ENCODE data around the gene MRPL30. TPM values are rescaled to one million over a fixed set of nuclear protein-coding genes. Genes with fewer than 3 reads are reported as not detected.
A peak's percentile ranks its signal among the peaks of the same experiment; 100 is the strongest.

MRPL30 gene
- total RNA-seq, 5 donors from 2014 or later (not counting 1 experiment from before 2014, with no cell fraction given) = 12.7 to 20.5 (median 17.9) TPM

- Histone ChIP-seq H3K4me3 (ENCODE audit: control insufficient read depth in 1 of 2, extremely low read depth in 1 of 2, low read length in 1 of 2) (peak within 1 kb of the TSS; percentile 92 to 98), H3K4me1 (ENCODE audit: control insufficient read depth in 1 of 2, extremely low read depth in 1 of 2, insufficient read depth in 2 of 2, low read length in 2 of 2) (peaks cover 11 to 14% of the 10 kb centered on the region in 2 experiments), H3K27me3 (replicated peaks in 1 of 2; ENCODE audit: control insufficient read depth in 2 of 2, extremely low read depth in 1 of 2, insufficient read depth in 2 of 2, low read length in 1 of 2) (no peaks in the 10 kb centered on the region), H3K36me3 (ENCODE audit: control insufficient read depth in 2 of 2, extremely low read depth in 1 of 2, insufficient read depth in 1 of 2, low read length in 1 of 2) (no peaks in the 10 kb centered on the region), H3K27ac (ENCODE audit: low read length) (peak within 1 kb of the TSS; percentile 95), H3K9me3 (no peaks in the 10 kb centered on the region)
- CTCF ChIA-PET = interaction anchor here in 1 of 2 donors (0.5 to 2.3 kb wide), 7 partner anchors 14 to 1436 kb away, joined by 3 to 13 read pairs (median 4); partner anchors contain the start of genes EIF5B, LIPT1, MITD1 and MRPL30
- DNase-seq = peak; percentile 90 to 98 (median 94)
- Mint-ChIP-seq H3K27ac (peak within 1 kb of the TSS; percentile 95 to 97), H3K27me3 (no peaks in the 10 kb centered on the region), H3K9me3 (no peaks in the 10 kb centered on the region), H3K4me3 (peak within 1 kb of the TSS; percentile 87 to 95 (median 94)), H3K36me3 (peaks cover 13% of the 10 kb centered on the region), H3K4me1 (peaks cover 10 to 24% (median 19%) of the 10 kb centered on the region in 3 donors)
- ATAC-seq (replicated peaks in 1 of 4) = peak; percentile 88 to 92 (median 89)
- WGBS (ENCODE audit: insufficient coverage) = under 1% methylated on average over 76 of the region's 84 CpGs
- POLR2A ChIA-PET = interaction anchor here (0.6 to 1.4 kb wide), 9 partner anchors 9 to 349 kb away, joined by 3 to 14 read pairs (median 3); partner anchors contain the start of gene REV1 (in 1 of the 2)
Measured at GRCh38 chr2:99141110-99142108, 39.6 kb upstream of the MRPL30 start, which contains the start of gene C2orf15. Gene C2orf15, plus strand, starts transcription at chr2:99141707. Its CDS starts 8,852 bp downstream, at chr2:99150559.

- Histone ChIP-seq H3K4me1 (ENCODE audit: control insufficient read depth in 1 of 2, extremely low read depth in 1 of 2, insufficient read depth in 2 of 2, low read length in 2 of 2) (peaks cover 7 to 13% of the 10 kb centered on the region in 2 experiments), H3K36me3 (ENCODE audit: control insufficient read depth in 2 of 2, extremely low read depth in 1 of 2, insufficient read depth in 1 of 2, low read length in 1 of 2) (no peaks in the 10 kb centered on the region), H3K27me3 (replicated peaks in 1 of 2; ENCODE audit: control insufficient read depth in 2 of 2, extremely low read depth in 1 of 2, insufficient read depth in 2 of 2, low read length in 1 of 2) (no peaks in the 10 kb centered on the region), H3K4me3 (ENCODE audit: control insufficient read depth in 1 of 2, extremely low read depth in 1 of 2, low read length in 1 of 2) (no peak overlapping the region), H3K9me3 (no peaks in the 10 kb centered on the region), H3K27ac (ENCODE audit: low read length) (no peak overlapping the region)
- no CpG with 5 or more reads among the region's 1 CpG for WGBS (ENCODE audit: insufficient coverage)
- ATAC-seq (replicated peaks in 1 of 4) (no peak), DNase-seq (no peak)
- H3K36me3 Mint-ChIP-seq = peaks cover 13% of the 10 kb centered on the region
- H3K9me3 Mint-ChIP-seq = no peaks in the 10 kb centered on the region
- no peak overlapping the region for H3K4me3 Mint-ChIP-seq
- POLR2A ChIA-PET = interaction anchor here (0.7 to 1.0 kb wide), 2 partner anchors 10 to 910 kb away, joined by 3 to 4 read pairs; no protein-coding TSS in a partner anchor
- peaks cover 7 to 11% (median 9%) of the 10 kb centered on the region in 3 donors for H3K4me1 Mint-ChIP-seq
- no peaks in the 10 kb centered on the region for H3K27me3 Mint-ChIP-seq
- CTCF ChIA-PET = no interaction called here
- H3K27ac Mint-ChIP-seq = no peak overlapping the region
Measured at GRCh38 chr2:99150706-99151105, 30.3 kb upstream of the MRPL30 start.

DNA sequence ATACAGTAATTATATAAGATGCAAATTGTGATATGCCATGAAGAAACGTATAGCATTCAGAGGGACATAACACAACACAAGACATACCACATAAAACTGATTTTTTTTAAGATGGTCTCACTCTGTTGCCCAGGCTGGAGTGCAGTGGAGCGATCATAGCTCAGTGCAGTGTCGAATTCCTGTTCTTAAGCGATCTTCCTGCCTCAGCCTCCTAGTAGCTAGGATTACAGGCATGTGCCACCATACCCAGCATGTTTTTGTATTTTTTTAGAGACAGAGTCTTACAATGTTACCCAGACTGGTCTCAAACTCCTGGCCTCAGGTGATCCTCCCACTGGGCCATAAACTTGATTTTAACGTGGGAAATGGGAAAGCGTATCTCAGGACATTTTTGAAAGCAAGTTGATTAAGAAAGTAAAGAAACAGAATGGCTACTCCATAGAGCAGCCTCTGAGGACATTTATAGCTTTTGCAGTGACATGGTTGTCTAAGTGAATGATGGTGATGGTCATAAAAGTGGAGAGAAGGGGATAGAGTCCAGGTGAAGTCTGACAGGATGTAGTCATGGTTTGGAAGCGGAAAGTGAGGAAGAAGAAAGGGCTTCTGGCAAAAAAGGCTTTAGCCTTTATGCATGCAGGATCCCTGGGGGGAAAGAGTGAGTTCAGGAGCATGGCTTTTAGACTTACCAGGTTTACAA lies 28.6 kb upstream of the MRPL30 start:
- no peak for ATAC-seq (replicated peaks in 1 of 4)
- Histone ChIP-seq H3K27me3 (replicated peaks in 1 of 2; ENCODE audit: control insufficient read depth in 2 of 2, extremely low read depth in 1 of 2, insufficient read depth in 2 of 2, low read length in 1 of 2) (no peaks in the 10 kb centered on the region), H3K4me3 (ENCODE audit: control insufficient read depth in 1 of 2, extremely low read depth in 1 of 2, low read length in 1 of 2) (no peak overlapping the region), H3K36me3 (ENCODE audit: control insufficient read depth in 2 of 2, extremely low read depth in 1 of 2, insufficient read depth in 1 of 2, low read length in 1 of 2) (peaks cover 5 to 9% of the 10 kb centered on the region in 2 donors), H3K4me1 (ENCODE audit: control insufficient read depth in 1 of 2, extremely low read depth in 1 of 2, insufficient read depth in 2 of 2, low read length in 2 of 2) (peaks cover 11 to 19% of the 10 kb centered on the region in 2 experiments), H3K9me3 (no peaks in the 10 kb centered on the region), H3K27ac (ENCODE audit: low read length) (no peak overlapping the region)
- DNase-seq = no peak
- POLR2A ChIA-PET = no interaction called here
- H3K27me3 Mint-ChIP-seq = no peaks in the 10 kb centered on the region
- H3K4me3 Mint-ChIP-seq = no peak overlapping the region
- H3K36me3 Mint-ChIP-seq = peaks cover 14% of the 10 kb centered on the region
- WGBS (ENCODE audit: insufficient coverage) = 97% methylated on average over 5 of the region's 7 CpGs
- no peaks in the 10 kb centered on the region for H3K9me3 Mint-ChIP-seq
- peaks cover 24 to 26% (median 25%) of the 10 kb centered on the region in 3 donors for H3K4me1 Mint-ChIP-seq
- CTCF ChIA-PET = no interaction called here
- H3K27ac Mint-ChIP-seq = no peak overlapping the region

DNA sequence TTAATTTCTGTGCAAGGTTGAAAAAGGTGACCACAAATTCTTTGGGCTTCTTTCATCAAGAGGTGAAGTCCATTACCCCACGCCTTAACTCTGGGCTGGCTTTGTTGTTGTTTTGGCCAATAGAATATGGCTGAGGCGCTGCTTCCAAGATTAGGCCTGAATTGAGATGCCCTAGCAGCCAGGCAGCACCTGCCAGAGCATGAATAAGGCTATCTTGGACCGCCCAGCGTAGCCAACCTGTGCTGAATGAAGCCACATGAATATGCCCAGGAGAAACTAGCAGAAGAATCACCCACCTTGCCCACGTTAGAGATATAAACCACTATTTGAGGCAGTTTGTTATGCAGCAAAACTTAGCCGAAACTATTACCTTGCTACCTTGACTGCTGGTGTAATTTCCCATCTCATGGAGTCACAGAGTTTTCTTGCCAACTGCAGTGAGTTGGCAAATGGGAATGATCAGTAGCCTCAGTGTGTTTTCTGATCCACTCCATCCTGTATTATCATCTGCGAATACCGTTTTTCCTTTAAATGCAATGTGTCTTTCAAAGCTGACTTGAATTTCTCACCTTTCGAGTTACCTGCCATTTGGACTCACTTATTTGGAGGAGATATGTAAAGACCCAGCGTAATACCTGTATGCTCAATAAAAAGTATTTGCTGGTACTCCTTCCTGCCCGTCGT lies 26.9 kb upstream of the MRPL30 start:
- H3K4me3 Mint-ChIP-seq = no peak overlapping the region
- peak overlapping the region; percentile 94 for H3K27ac ChIP-seq (ENCODE audit: low read length)
- ChIA-PET CTCF (interaction anchor here in 1 of 2 donors (2.0 to 2.3 kb wide), 2 partner anchors 13 to 26 kb away, joined by 8 to 13 read pairs; partner anchors contain the start of genes C2orf15, MITD1 and MRPL30), POLR2A (interaction anchor here in 1 of 2 donors (1.4 kb wide), 1 partner anchor 26 kb away, joined by 7 read pairs; the partner anchor contains the start of gene MITD1)
- no peaks in the 10 kb centered on the region for H3K9me3 ChIP-seq
- H3K27me3 Mint-ChIP-seq = no peaks in the 10 kb centered on the region
- 49% methylated on average over 4 of the region's 12 CpGs for WGBS (ENCODE audit: insufficient coverage)
- peak overlapping the region; percentile 80 to 95 for H3K4me3 ChIP-seq (ENCODE audit: control insufficient read depth in 1 of 2, extremely low read depth in 1 of 2, low read length in 1 of 2)
- peaks cover 11 to 19% of the 10 kb centered on the region in 2 experiments for H3K4me1 ChIP-seq (ENCODE audit: control insufficient read depth in 1 of 2, extremely low read depth in 1 of 2, insufficient read depth in 2 of 2, low read length in 2 of 2)
- H3K27me3 ChIP-seq (replicated peaks in 1 of 2; ENCODE audit: control insufficient read depth in 2 of 2, extremely low read depth in 1 of 2, insufficient read depth in 2 of 2, low read length in 1 of 2) = no peaks in the 10 kb centered on the region
- DNase-seq = no peak
- H3K36me3 Mint-ChIP-seq = peaks cover 18% of the 10 kb centered on the region
- ATAC-seq (replicated peaks in 1 of 4) = no peak
- H3K9me3 Mint-ChIP-seq = no peaks in the 10 kb centered on the region
- peaks cover 33 to 35% (median 35%) of the 10 kb centered on the region in 3 donors for H3K4me1 Mint-ChIP-seq
- peaks cover 5 to 18% of the 10 kb centered on the region in 2 donors for H3K36me3 ChIP-seq (ENCODE audit: control insufficient read depth in 2 of 2, extremely low read depth in 1 of 2, insufficient read depth in 1 of 2, low read length in 1 of 2)
- H3K27ac Mint-ChIP-seq = peak overlapping the region; percentile 89 to 91

GRCh38 chr2:99154643-99155536 lies 26.1 kb upstream of the MRPL30 start, which contains the start of the genes LIPT1 and TSGA10:
Gene LIPT1, plus strand, starts transcription at chr2:99154967. Its CDS starts 6,991 bp downstream, at chr2:99161958.
Gene TSGA10, minus strand, starts transcription at chr2:99154942. Its CDS starts 45,503 bp downstream, at chr2:99109439.
- H3K27ac ChIP-seq (ENCODE audit: low read length) = peak within 1 kb of the TSS; percentile 94
- Mint-ChIP-seq H3K27me3 (no peaks in the 10 kb centered on the region), H3K4me3 (no peak within 1 kb of the TSS), H3K9me3 (no peaks in the 10 kb centered on the region), H3K27ac (peak within 1 kb of the TSS; percentile 89 to 91), H3K36me3 (peaks cover 26% of the 10 kb centered on the region), H3K4me1 (peaks cover 37 to 44% (median 39%) of the 10 kb centered on the region in 3 donors)
- H3K4me3 ChIP-seq (ENCODE audit: control insufficient read depth in 1 of 2, extremely low read depth in 1 of 2, low read length in 1 of 2) = peak within 1 kb of the TSS; percentile 80 to 95
- H3K27me3 ChIP-seq (replicated peaks in 1 of 2; ENCODE audit: control insufficient read depth in 2 of 2, extremely low read depth in 1 of 2, insufficient read depth in 2 of 2, low read length in 1 of 2) = no peaks in the 10 kb centered on the region
- ChIA-PET POLR2A (interaction anchor here (0.5 to 1.5 kb wide), 8 partner anchors 12 to 697 kb away, joined by 3 to 14 read pairs (median 4); partner anchors contain the start of genes C2orf15 (in 1 of the 2) and MITD1 (in 1 of the 2)), CTCF (interaction anchor here in 1 of 2 donors (2.0 to 2.3 kb wide), 2 partner anchors 14 to 25 kb away, joined by 8 to 13 read pairs; partner anchors contain the start of genes C2orf15, MITD1 and MRPL30)
- H3K9me3 ChIP-seq = no peaks in the 10 kb centered on the region
- H3K36me3 ChIP-seq (ENCODE audit: control insufficient read depth in 2 of 2, extremely low read depth in 1 of 2, insufficient read depth in 1 of 2, low read length in 1 of 2) = peaks cover 5 to 23% of the 10 kb centered on the region in 2 donors
- peaks cover 11 to 19% of the 10 kb centered on the region in 2 experiments for H3K4me1 ChIP-seq (ENCODE audit: control insufficient read depth in 1 of 2, extremely low read depth in 1 of 2, insufficient read depth in 2 of 2, low read length in 2 of 2)
- WGBS (ENCODE audit: insufficient coverage) = under 1% methylated on average over 69 of the region's 70 CpGs
- ATAC-seq (replicated peaks in 1 of 4) = peak; percentile 96 to 99 (median 97)
- peak; percentile 80 to 96 (median 89) for DNase-seq
